GM23338 (cell line): ENCODE data around the gene SLC4A4.

Experiments
- CREB1 ChIP-seq: fragments of 250-450 bp; sonication (Bioruptor Pico); IDR thresholded peaks from 2 replicates; pipeline ENCODE4 v1.5.0; 2020; ENCODE audit warnings: low read depth, mild to moderate bottlenecking, moderate library complexity
- CTCF ChIP-seq, 2 experiments: fragments of 200-600 bp in 1 of 2; sonication (generic) in 1 of 2; conservative IDR thresholded peaks; 2 replicates each; pipeline versions ENCODE4 v1.5.1 to v1.6.1; 2016 to 2017; ENCODE audit warnings: antibody characterized with exemption in 2 of 2, low read depth in 2 of 2, mild to moderate bottlenecking in 2 of 2, moderate library complexity in 1 of 2
- EZH2 ChIP-seq: fragments of 200-600 bp; sonication (generic); IDR thresholded peaks from one replicate; pipeline ENCODE4 v1.8.0; 2017; ENCODE audit warnings: antibody characterized with exemption, mild to moderate bottlenecking, low read depth; ENCODE audit not compliant: unreplicated experiment
- EZH2phosphoT487 ChIP-seq: fragments of 200-600 bp; sonication (generic); IDR thresholded peaks from one replicate; pipeline ENCODE4 v1.8.1; 2018; ENCODE audit warnings: antibody characterized with exemption; ENCODE audit not compliant: unreplicated experiment
- JUNB ChIP-seq: IDR thresholded peaks from one replicate; pipeline ENCODE4 v1.6.1; 2016; ENCODE audit warnings: antibody characterized with exemption; ENCODE audit not compliant: unreplicated experiment
- NANOG ChIP-seq: IDR thresholded peaks from 2 replicates; pipeline ENCODE4 v1.6.1; 2016; ENCODE audit warnings: antibody characterized with exemption, borderline replicate concordance
- POLR2AphosphoS5 ChIP-seq: IDR thresholded peaks from 2 replicates; pipeline ENCODE4 v1.6.1; 2016; ENCODE audit warnings: antibody characterized with exemption, low read depth
- STAT1 ChIP-seq: IDR thresholded peaks from one replicate; pipeline ENCODE4 v1.6.1; 2016; ENCODE audit warnings: antibody characterized with exemption; ENCODE audit not compliant: unreplicated experiment
- ZNF114 ChIP-seq: fragments of 250-450 bp; sonication (Bioruptor Pico); IDR thresholded peaks from 2 replicates; pipeline ENCODE4 v1.5.0; 2020; ENCODE audit warnings: mild to moderate bottlenecking, moderate library complexity
- ZNF331 ChIP-seq: fragments of 250-450 bp; sonication (Bioruptor Pico); IDR thresholded peaks from 2 replicates; pipeline ENCODE4 v1.5.0; 2020; ENCODE audit warnings: low read depth, mild to moderate bottlenecking, moderate library complexity
- TF ChIP-seq, protein P1 (sequence below): IDR thresholded peaks from one replicate; pipeline ENCODE4 v1.6.1; 2018; ENCODE audit warnings: antibody characterized with exemption; ENCODE audit not compliant: unreplicated experiment
- TF ChIP-seq, protein P2 (sequence below): fragments of 250-450 bp; sonication (Bioruptor Pico); IDR thresholded peaks from 2 replicates; pipeline ENCODE4 v1.5.0; 2020; ENCODE audit warnings: mild to moderate bottlenecking, moderate library complexity
- TF ChIP-seq, protein P3 (sequence below): IDR thresholded peaks from 2 replicates; pipeline ENCODE4 v1.6.1; 2016; ENCODE audit warnings: antibody characterized with exemption

- no peak for TF ChIP-seq CTCF (conservative IDR thresholded peaks at IDR 0.05; ENCODE audit: low read depth in 2 of 2)
- TF ChIP-seq EZH2, result no peak
- TF ChIP-seq POLR2AphosphoS5, result no peak
- TF ChIP-seq, protein P1, sequence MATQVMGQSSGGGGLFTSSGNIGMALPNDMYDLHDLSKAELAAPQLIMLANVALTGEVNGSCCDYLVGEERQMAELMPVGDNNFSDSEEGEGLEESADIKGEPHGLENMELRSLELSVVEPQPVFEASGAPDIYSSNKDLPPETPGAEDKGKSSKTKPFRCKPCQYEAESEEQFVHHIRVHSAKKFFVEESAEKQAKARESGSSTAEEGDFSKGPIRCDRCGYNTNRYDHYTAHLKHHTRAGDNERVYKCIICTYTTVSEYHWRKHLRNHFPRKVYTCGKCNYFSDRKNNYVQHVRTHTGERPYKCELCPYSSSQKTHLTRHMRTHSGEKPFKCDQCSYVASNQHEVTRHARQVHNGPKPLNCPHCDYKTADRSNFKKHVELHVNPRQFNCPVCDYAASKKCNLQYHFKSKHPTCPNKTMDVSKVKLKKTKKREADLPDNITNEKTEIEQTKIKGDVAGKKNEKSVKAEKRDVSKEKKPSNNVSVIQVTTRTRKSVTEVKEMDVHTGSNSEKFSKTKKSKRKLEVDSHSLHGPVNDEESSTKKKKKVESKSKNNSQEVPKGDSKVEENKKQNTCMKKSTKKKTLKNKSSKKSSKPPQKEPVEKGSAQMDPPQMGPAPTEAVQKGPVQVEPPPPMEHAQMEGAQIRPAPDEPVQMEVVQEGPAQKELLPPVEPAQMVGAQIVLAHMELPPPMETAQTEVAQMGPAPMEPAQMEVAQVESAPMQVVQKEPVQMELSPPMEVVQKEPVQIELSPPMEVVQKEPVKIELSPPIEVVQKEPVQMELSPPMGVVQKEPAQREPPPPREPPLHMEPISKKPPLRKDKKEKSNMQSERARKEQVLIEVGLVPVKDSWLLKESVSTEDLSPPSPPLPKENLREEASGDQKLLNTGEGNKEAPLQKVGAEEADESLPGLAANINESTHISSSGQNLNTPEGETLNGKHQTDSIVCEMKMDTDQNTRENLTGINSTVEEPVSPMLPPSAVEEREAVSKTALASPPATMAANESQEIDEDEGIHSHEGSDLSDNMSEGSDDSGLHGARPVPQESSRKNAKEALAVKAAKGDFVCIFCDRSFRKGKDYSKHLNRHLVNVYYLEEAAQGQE, result no peak
- no peak for TF ChIP-seq ZNF114 (CRISPR knock-in tag)
- no peak for TF ChIP-seq NANOG
- no peak for TF ChIP-seq JUNB
- TF ChIP-seq, protein P2, sequence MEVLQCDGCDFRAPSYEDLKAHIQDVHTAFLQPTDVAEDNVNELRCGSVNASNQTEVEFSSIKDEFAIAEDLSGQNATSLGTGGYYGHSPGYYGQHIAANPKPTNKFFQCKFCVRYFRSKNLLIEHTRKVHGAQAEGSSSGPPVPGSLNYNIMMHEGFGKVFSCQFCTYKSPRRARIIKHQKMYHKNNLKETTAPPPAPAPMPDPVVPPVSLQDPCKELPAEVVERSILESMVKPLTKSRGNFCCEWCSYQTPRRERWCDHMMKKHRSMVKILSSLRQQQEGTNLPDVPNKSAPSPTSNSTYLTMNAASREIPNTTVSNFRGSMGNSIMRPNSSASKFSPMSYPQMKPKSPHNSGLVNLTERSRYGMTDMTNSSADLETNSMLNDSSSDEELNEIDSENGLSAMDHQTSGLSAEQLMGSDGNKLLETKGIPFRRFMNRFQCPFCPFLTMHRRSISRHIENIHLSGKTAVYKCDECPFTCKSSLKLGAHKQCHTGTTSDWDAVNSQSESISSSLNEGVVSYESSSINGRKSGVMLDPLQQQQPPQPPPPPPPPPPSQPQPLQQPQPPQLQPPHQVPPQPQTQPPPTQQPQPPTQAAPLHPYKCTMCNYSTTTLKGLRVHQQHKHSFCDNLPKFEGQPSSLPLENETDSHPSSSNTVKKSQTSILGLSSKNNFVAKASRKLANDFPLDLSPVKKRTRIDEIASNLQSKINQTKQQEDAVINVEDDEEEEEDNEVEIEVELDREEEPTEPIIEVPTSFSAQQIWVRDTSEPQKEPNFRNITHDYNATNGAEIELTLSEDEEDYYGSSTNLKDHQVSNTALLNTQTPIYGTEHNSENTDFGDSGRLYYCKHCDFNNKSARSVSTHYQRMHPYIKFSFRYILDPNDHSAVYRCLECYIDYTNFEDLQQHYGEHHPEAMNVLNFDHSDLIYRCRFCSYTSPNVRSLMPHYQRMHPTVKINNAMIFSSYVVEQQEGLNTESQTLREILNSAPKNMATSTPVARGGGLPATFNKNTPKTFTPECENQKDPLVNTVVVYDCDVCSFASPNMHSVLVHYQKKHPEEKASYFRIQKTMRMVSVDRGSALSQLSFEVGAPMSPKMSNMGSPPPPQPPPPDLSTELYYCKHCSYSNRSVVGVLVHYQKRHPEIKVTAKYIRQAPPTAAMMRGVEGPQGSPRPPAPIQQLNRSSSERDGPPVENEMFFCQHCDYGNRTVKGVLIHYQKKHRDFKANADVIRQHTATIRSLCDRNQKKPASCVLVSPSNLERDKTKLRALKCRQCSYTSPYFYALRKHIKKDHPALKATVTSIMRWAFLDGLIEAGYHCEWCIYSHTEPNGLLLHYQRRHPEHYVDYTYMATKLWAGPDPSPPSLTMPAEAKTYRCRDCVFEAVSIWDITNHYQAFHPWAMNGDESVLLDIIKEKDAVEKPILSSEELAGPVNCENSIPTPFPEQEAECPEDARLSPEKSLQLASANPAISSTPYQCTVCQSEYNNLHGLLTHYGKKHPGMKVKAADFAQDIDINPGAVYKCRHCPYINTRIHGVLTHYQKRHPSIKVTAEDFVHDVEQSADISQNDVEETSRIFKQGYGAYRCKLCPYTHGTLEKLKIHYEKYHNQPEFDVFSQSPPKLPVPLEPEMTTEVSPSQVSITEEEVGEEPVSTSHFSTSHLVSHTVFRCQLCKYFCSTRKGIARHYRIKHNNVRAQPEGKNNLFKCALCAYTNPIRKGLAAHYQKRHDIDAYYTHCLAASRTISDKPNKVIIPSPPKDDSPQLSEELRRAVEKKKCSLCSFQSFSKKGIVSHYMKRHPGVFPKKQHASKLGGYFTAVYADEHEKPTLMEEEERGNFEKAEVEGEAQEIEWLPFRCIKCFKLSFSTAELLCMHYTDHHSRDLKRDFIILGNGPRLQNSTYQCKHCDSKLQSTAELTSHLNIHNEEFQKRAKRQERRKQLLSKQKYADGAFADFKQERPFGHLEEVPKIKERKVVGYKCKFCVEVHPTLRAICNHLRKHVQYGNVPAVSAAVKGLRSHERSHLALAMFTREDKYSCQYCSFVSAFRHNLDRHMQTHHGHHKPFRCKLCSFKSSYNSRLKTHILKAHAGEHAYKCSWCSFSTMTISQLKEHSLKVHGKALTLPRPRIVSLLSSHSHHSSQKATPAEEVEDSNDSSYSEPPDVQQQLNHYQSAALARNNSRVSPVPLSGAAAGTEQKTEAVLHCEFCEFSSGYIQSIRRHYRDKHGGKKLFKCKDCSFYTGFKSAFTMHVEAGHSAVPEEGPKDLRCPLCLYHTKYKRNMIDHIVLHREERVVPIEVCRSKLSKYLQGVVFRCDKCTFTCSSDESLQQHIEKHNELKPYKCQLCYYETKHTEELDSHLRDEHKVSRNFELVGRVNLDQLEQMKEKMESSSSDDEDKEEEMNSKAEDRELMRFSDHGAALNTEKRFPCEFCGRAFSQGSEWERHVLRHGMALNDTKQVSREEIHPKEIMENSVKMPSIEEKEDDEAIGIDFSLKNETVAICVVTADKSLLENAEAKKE, result no peak
- TF ChIP-seq CREB1 (CRISPR knock-in tag), result no peak
- TF ChIP-seq, protein P3, sequence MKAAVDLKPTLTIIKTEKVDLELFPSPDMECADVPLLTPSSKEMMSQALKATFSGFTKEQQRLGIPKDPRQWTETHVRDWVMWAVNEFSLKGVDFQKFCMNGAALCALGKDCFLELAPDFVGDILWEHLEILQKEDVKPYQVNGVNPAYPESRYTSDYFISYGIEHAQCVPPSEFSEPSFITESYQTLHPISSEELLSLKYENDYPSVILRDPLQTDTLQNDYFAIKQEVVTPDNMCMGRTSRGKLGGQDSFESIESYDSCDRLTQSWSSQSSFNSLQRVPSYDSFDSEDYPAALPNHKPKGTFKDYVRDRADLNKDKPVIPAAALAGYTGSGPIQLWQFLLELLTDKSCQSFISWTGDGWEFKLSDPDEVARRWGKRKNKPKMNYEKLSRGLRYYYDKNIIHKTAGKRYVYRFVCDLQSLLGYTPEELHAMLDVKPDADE, result no peak
- no peak for TF ChIP-seq EZH2phosphoT487
- no peak for TF ChIP-seq ZNF331 (CRISPR knock-in tag)
- no peak for TF ChIP-seq STAT1
Measured at GRCh38 chr4:71368906-71369305, 30.1 kb downstream of the SLC4A4 start.
